Inferior parietal cortex (tissue), 1 donor: ENCODE measurements around the gene MTAP.

Source experiments
- DNase-seq: peaks from one replicate; pipeline ENCODE4 v3.0.0-alpha.2; 2016; ENCODE audit errors: extremely low spot score

Gene MTAP

GRCh38 chr9:21802418-21803000 lies at the start of gene MTAP:
TSS of gene MTAP (plus strand) at chr9:21802636. CDS start at chr9:21802749, 113 bp downstream.
- peak; percentile 83 for DNase-seq

- DNase-seq: no peak
These were observed 48.9 kb upstream of the MTAP start for GRCh38 chr9:21753523-21753922.

- no peak for DNase-seq
These were observed 47.7 kb upstream of the MTAP start for GRCh38 chr9:21754741-21755140.

GRCh38 chr9:21758540-21758939 lies 43.9 kb upstream of the MTAP start:
- DNase-seq: no peak

- DNase-seq: no peak
These were observed 41.0 kb upstream of the MTAP start for GRCh38 chr9:21761309-21761901.

- no peak for DNase-seq
These were observed 40.4 kb upstream of the MTAP start for GRCh38 chr9:21762064-21762463.

- no peak for DNase-seq
These were observed 37.6 kb upstream of the MTAP start for GRCh38 chr9:21764846-21765245.

- no peak for DNase-seq
These were observed 36.3 kb upstream of the MTAP start for GRCh38 chr9:21766096-21766495.

- no peak for DNase-seq
These were observed 31.4 kb upstream of the MTAP start for GRCh38 chr9:21770871-21771560.

GRCh38 chr9:21777701-21778100 lies 24.7 kb upstream of the MTAP start:
- no peak for DNase-seq

- DNase-seq: no peak
These were observed 24.1 kb upstream of the MTAP start for GRCh38 chr9:21778304-21778703.

GRCh38 chr9:21779397-21779796 lies 23.0 kb upstream of the MTAP start:
- DNase-seq: no peak

GRCh38 chr9:21781656-21782055 lies 20.8 kb upstream of the MTAP start:
- DNase-seq: no peak

- no peak for DNase-seq
These were observed 20.2 kb upstream of the MTAP start for GRCh38 chr9:21782205-21782604.

GRCh38 chr9:21788752-21789151 lies 13.7 kb upstream of the MTAP start:
- DNase-seq: no peak

- peak; percentile 88 for DNase-seq
These were observed 12.8 kb upstream of the MTAP start for GRCh38 chr9:21789541-21790037.

- no peak for DNase-seq
These were observed 7.0 kb upstream of the MTAP start for GRCh38 chr9:21795483-21795882.

- no peak for DNase-seq
These were observed 5.7 kb upstream of the MTAP start for GRCh38 chr9:21796768-21797167.

- no peak for DNase-seq
These were observed 1.3 kb upstream of the MTAP start for GRCh38 chr9:21800931-21801682.

GRCh38 chr9:21801683-21802417 lies 586 bp upstream of the MTAP start:
- no peak for DNase-seq

- DNase-seq: no peak
These were observed 1.2 kb downstream of the MTAP start for GRCh38 chr9:21803649-21804048.

GRCh38 chr9:21804331-21804730 lies 1.9 kb downstream of the MTAP start:
- no peak for DNase-seq
